ENCODE data around the gene SETD3. TPM values are rescaled to one million over a fixed set of nuclear protein-coding genes. Genes with fewer than 3 reads are reported as not detected.

SETD3 gene
- total RNA-seq, 1 donor from 2014 or later = 44.3 TPM

DNA sequence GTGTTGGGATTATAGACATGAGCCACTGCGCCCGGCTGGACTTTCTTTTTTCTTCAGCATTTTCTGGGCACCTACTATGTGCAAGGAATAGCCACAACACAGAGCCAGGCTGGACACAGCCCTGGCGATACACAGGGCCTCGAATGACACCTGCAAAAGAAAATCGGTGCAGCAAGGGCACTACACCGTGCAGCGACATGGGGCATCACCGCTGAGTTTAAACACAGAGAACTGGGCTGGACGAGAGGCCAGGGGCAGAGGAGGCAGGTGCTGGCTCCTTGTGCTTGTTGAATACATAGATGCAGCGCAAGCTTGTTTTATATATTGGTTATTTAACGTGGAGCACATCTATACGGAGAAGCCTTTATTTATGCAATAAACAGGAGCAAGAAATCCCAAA, 92.4 kb downstream of the SETD3 start:
- no peak overlapping the region for H3K4me3 ChIP-seq (ENCODE audit: low read depth, low read length)
- no peak for DNase-seq (ENCODE audit: low read depth)
- TF ChIP-seq, protein P1, sequence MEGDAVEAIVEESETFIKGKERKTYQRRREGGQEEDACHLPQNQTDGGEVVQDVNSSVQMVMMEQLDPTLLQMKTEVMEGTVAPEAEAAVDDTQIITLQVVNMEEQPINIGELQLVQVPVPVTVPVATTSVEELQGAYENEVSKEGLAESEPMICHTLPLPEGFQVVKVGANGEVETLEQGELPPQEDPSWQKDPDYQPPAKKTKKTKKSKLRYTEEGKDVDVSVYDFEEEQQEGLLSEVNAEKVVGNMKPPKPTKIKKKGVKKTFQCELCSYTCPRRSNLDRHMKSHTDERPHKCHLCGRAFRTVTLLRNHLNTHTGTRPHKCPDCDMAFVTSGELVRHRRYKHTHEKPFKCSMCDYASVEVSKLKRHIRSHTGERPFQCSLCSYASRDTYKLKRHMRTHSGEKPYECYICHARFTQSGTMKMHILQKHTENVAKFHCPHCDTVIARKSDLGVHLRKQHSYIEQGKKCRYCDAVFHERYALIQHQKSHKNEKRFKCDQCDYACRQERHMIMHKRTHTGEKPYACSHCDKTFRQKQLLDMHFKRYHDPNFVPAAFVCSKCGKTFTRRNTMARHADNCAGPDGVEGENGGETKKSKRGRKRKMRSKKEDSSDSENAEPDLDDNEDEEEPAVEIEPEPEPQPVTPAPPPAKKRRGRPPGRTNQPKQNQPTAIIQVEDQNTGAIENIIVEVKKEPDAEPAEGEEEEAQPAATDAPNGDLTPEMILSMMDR (conservative IDR thresholded peaks at IDR 0.05; ENCODE audit: low read depth, low read length) = no peak

DNA sequence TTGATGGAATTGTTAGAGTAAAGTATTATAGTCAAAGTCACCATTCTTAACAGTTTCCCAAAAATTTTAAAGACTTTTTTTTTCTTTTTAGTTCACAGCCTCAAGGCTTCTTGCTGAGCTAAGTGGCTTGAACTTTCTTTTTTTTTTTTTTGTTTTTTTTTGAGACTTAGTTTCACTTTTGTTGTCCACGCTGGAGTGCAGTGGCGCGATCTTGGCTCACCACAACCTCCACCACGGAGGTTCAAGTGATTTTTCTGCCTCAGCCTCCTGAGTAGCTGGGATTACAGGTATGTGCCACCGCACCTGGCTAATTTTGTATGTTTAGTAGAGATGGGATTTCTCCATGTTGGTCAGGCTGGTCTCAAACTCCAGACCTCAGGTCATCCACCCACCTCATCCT, 92.8 kb downstream of the SETD3 start:
- TF ChIP-seq, protein P1 (conservative IDR thresholded peaks at IDR 0.05; ENCODE audit: low read depth, low read length) = no peak
- no peak for DNase-seq (ENCODE audit: low read depth)
- H3K4me3 ChIP-seq (ENCODE audit: low read depth, low read length) = no peak overlapping the region

DNA sequence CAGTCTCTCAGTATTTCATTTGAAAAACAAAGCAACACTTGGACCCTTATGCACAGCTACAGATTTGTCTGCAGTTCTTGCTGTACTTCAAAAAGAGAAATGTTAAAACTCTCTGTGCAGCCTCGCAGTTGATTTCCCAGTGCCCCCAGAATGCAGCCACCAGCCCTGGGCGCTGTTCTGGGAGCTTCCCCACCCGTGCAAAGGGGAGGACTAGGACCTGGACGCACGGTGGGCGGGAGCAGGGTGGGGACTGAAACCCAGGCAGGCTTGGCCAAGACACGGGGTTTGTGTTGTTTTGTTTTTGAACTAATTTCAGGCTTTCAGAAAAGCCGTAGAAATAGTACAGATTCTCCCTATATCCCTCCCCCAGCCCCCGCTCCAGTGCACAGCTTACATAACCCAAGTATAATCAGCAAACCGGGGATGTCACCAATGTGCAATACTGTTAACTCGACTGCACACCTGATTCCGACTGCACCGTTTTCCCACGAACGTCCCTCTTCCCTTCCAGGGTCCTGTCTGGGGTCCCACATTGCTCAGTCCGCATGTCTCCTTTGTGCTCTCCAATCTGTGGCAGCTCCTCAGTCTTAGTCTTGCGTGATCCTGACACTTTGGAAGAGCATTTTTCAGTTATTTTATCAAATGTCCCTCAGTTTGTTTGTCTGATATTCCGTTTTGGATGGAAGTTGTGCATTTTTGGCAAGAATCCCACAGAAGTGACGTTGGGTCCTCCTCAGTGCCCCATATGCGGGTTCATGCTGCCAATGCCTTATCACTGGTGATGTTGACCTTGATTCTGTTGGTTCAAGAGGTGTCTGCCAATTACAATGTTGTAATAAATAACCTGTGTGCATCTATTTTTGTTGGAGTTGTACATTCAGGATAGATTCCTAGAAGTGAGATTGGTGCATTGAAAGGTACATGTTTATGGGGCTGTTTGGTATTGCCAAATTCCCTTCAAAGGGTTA, 95.9 kb downstream of the SETD3 start:
- TF ChIP-seq, protein P1 (conservative IDR thresholded peaks at IDR 0.05; ENCODE audit: low read depth, low read length) = no peak
- no peak overlapping the region for H3K4me3 ChIP-seq (ENCODE audit: low read depth, low read length)
- DNase-seq (ENCODE audit: low read depth) = no peak

DNA sequence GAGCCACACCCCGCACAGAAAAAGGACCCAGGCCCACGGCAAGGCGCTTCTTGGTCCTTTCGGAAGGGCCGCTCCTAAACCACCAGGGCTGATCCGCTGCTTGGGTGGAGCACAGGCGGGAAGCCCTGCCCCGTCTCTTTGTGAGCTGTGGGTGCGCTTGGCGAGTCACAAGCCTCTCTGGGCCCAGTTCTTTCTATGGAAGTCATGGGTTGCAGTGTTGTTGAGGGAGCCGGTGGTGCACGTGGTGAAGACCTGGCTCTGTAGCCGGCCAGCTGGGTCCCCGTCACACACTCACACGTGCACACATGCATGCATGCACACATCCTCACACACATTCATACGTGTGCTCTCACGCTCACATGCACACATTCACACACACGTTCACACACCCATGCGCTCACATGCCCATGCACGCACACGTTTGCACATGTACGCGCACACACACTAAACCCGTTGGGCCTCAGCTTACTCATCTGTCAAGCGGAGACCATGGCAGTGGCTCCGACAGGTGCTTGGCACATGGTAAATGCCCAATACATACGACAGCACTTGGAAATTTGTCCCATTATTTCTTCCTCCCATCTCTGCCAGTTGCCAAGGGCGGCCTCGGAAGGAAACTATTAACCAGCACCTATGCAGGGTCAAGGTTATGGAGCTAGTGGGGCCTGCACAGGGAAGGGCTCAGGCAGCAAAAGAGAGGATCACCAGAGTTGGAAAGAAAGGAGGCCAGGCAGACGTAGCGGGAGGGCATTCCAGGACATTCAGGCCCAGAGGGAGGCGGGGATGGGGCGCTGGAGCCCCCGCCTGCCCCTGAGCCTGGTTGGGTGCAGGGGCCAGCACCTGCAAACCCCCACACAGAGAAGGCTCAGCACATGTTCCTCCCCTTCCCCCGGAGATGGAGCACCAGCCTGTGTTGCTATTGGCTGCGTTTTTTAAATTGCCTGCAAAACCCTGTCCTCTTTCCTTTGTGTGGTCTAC, 96.9 kb downstream of the SETD3 start:
- TF ChIP-seq, protein P1 (conservative IDR thresholded peaks at IDR 0.05; ENCODE audit: low read depth, low read length) = no peak
- H3K4me3 ChIP-seq (ENCODE audit: low read depth, low read length) = no peak overlapping the region
- DNase-seq (ENCODE audit: low read depth) = no peak

DNA sequence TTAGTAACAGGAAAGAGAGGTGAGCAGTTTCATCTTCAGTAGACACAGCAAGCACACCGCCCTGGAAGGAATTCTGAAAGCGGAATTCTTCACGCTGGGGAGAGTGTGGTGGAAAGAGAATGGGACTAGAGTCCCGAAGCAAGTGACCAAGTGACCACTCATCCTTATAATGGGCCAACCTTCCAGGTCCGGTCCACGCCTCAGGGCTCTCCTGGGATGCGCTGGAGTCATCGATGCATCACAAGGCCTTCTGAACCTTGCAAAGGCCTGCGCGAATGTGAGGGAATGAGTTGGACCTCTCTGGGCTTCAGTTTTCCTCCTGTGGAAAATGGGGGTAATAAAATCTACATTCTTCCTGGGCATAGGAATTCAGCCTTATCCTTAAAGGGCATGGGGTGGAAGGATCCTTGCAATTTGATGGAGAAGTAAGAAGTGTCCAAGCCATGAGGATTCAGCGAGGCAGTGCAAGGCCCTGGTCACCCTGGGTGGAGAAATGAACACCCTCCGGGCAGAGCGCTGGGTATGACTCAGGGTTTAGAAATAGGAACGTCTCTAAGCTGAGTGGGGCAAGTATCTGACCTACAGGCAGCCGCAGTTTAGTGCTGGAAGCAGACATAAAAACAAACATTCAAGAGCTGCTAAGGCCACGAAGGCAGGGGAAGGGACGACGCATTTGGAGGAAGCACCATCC, 97.7 kb downstream of the SETD3 start:
- DNase-seq (ENCODE audit: low read depth) = no peak
- TF ChIP-seq, protein P1 (conservative IDR thresholded peaks at IDR 0.05; ENCODE audit: low read depth, low read length) = no peak
- no peak overlapping the region for H3K4me3 ChIP-seq (ENCODE audit: low read depth, low read length)

DNA sequence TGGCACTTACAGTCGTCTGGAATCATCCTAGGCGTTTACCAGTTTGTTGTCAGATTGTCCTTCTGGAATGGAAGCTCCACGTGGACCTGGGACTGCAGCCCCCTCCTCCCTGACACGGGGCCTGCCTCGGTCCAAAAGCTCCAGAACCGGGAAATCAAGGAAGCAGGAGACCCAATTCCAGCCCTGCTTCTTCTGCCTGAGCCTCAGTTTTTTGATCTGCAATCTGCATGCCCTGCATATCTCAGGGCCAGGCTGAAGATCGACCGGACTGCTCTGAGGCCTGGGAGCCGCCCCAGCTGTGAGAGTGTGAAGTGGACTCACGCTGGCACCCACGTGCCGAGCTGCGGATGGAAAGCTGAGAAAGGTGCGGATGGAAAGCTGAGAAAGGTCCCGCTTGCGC, 98.6 kb downstream of the SETD3 start:
- no peak overlapping the region for H3K4me3 ChIP-seq (ENCODE audit: low read depth, low read length)
- TF ChIP-seq, protein P1 (conservative IDR thresholded peaks at IDR 0.05; ENCODE audit: low read depth, low read length) = no peak
- DNase-seq (ENCODE audit: low read depth) = no peak

Data from epithelial cell of proximal tubule (primary cell).